GM23338 (cell line): ENCODE measurements around the gene BMPR1B. TPM values are rescaled to one million over a fixed set of nuclear protein-coding genes. Genes with fewer than 3 reads are reported as not detected.

Source experiments
- ATAC-seq: fragments of 200-7000 bp; cut with Tn5 transposase; 3 replicates; pipeline ENCODE4 v1.9.1; 2020
- DNase-seq: peaks from one replicate; pipeline ENCODE4 v3.0.0-alpha.2; 2015; ENCODE audit warnings: low spot score
- H2AFZ ChIP-seq: fragments of 200-600 bp; sonication (generic); 2 replicates; pipeline ENCODE4 v1.8.0; 2016; ENCODE audit warnings: antibody characterized with exemption, mild to moderate bottlenecking, moderate library complexity
- H3F3A ChIP-seq: fragments of 200-600 bp; sonication (generic); replicated peaks from 2 replicates; pipeline ENCODE4 v1.8.0; 2017; ENCODE audit warnings: antibody characterized with exemption, mixed run types, low read depth
- H3K27ac ChIP-seq: fragments of 200-600 bp; sonication (generic); 2 replicates; pipeline ENCODE4 v1.6.1; 2016; ENCODE audit warnings: low read depth
- H3K27me3 ChIP-seq: fragments of 200-600 bp; sonication (generic); 2 replicates; pipeline ENCODE4 v1.8.0; 2016; ENCODE audit warnings: mild to moderate bottlenecking, mixed run types, moderate library complexity; ENCODE audit not compliant: insufficient read depth
- H3K36me3 ChIP-seq: fragments of 200-600 bp; sonication (generic); 2 replicates; pipeline ENCODE4 v1.8.0; 2016; ENCODE audit warnings: mild to moderate bottlenecking; ENCODE audit not compliant: insufficient read depth
- H3K4me1 ChIP-seq: fragments of 200-600 bp; sonication (generic); 2 replicates; pipeline ENCODE4 v1.8.0; 2016; ENCODE audit warnings: mild to moderate bottlenecking, moderate library complexity; ENCODE audit not compliant: insufficient read depth
- H3K4me2 ChIP-seq: fragments of 200-600 bp; sonication (generic); 2 replicates; pipeline ENCODE4 v1.7.1; 2017; ENCODE audit warnings: mixed run types
- H3K4me3 ChIP-seq: fragments of 200-600 bp; sonication (generic); 2 replicates; pipeline ENCODE4 v1.6.1; 2016; ENCODE audit warnings: mixed run types
- H3K79me2 ChIP-seq: fragments of 200-600 bp; sonication (generic); replicated peaks from 2 replicates; pipeline ENCODE4 v1.8.0; 2017; ENCODE audit warnings: mild to moderate bottlenecking; ENCODE audit not compliant: insufficient read depth
- H3K9me2 ChIP-seq: fragments of 200-600 bp; sonication (generic); 2 replicates; pipeline ENCODE4 v1.8.0; 2017; ENCODE audit not compliant: insufficient read depth
- H4K20me1 ChIP-seq: fragments of 200-600 bp; sonication (generic); replicated peaks from 2 replicates; pipeline ENCODE4 v1.8.0; 2017; ENCODE audit warnings: mild to moderate bottlenecking; ENCODE audit not compliant: insufficient read depth
- H3K27ac Mint-ChIP-seq: 2 replicates; pipeline ENCODE4 v1.8.0; 2020; ENCODE audit warnings: inconsistent platforms, mild to moderate bottlenecking, moderate library complexity, mixed read lengths
- H3K27me3 Mint-ChIP-seq: 3 replicates; pipeline ENCODE4 v1.8.0; 2022; ENCODE audit warnings: low read depth, mild to moderate bottlenecking, moderate library complexity, mixed read lengths, inconsistent platforms; ENCODE audit not compliant: insufficient read depth, poor library complexity
- H3K36me3 Mint-ChIP-seq: 3 replicates; pipeline ENCODE4 v1.8.0; 2021; ENCODE audit warnings: low read depth, mild to moderate bottlenecking, inconsistent platforms, moderate library complexity, mixed read lengths
- H3K4me1 Mint-ChIP-seq: 3 replicates; pipeline ENCODE4 v1.8.0; 2020; ENCODE audit warnings: mild to moderate bottlenecking, inconsistent platforms, mixed read lengths
- H3K4me3 Mint-ChIP-seq: 3 replicates; pipeline ENCODE4 v1.8.0; 2021; ENCODE audit warnings: moderate library complexity, mild to moderate bottlenecking, inconsistent platforms, mixed read lengths
- H3K9me3 Mint-ChIP-seq: 3 replicates; pipeline ENCODE4 v1.8.0; 2020; ENCODE audit warnings: moderate library complexity, mild to moderate bottlenecking, inconsistent platforms, mixed read lengths
- ETS1 ChIP-seq: IDR thresholded peaks from 2 replicates; pipeline ENCODE4 v1.6.1; 2016; ENCODE audit warnings: antibody characterized with exemption
- EZH2 ChIP-seq: fragments of 200-600 bp; sonication (generic); IDR thresholded peaks from one replicate; pipeline ENCODE4 v1.8.0; 2017; ENCODE audit warnings: antibody characterized with exemption, mild to moderate bottlenecking, low read depth; ENCODE audit not compliant: unreplicated experiment
- EZH2phosphoT487 ChIP-seq: fragments of 200-600 bp; sonication (generic); IDR thresholded peaks from one replicate; pipeline ENCODE4 v1.8.1; 2018; ENCODE audit warnings: antibody characterized with exemption; ENCODE audit not compliant: unreplicated experiment
- JUNB ChIP-seq: IDR thresholded peaks from one replicate; pipeline ENCODE4 v1.6.1; 2016; ENCODE audit warnings: antibody characterized with exemption; ENCODE audit not compliant: unreplicated experiment
- REST ChIP-seq: IDR thresholded peaks from one replicate; pipeline ENCODE4 v1.6.1; 2018; ENCODE audit warnings: antibody characterized with exemption; ENCODE audit not compliant: unreplicated experiment
- ZNF114 ChIP-seq: fragments of 250-450 bp; sonication (Bioruptor Pico); IDR thresholded peaks from 2 replicates; pipeline ENCODE4 v1.5.0; 2020; ENCODE audit warnings: mild to moderate bottlenecking, moderate library complexity
- polyA plus RNA-seq: library from polyadenylated mRNA; unstranded; fragments of >200 nt; fragmentation: Nextera tagmentation; extraction: Ambion mirVana; gene quantifications from 2 replicates; pipeline ENCODE4 v1.2.1, GENCODE V29; 2016
- total RNA-seq: library from RNA; depleted of rRNA; stranded (reverse); fragments of >200 nt; shearing (Covaris generic); gene quantifications from 2 replicates; pipeline ENCODE4 v1.2.3, GENCODE V29; 2014

The BMPR1B gene
- total and polyA plus RNA-seq, 2 experiments from 2014 or later: 0.48 to 1.0 TPM

GRCh38 chr4:94871644-94872305, 114.0 kb downstream of the BMPR1B start:
- H3K9me2 ChIP-seq: no peaks in the 10 kb centered on the region
- no peaks in the 10 kb centered on the region for H3K36me3 ChIP-seq
- Mint-ChIP-seq H3K36me3 (no peaks in the 10 kb centered on the region), H3K4me3 (no peak overlapping the region), H3K9me3 (no peaks in the 10 kb centered on the region), H3K27me3 (peaks cover 2% of the 10 kb centered on the region), H3K4me1 (no peaks in the 10 kb centered on the region; the same call in 2 of the 3 replicates), H3K27ac (no peak overlapping the region)
- no peaks in the 10 kb centered on the region for H4K20me1 ChIP-seq
- no peak for ATAC-seq
- H2AFZ ChIP-seq: no peak overlapping the region
- H3K27me3 ChIP-seq: no peaks in the 10 kb centered on the region
- H3K27ac ChIP-seq: no peak overlapping the region
- H3K4me1 ChIP-seq: no peaks in the 10 kb centered on the region
- no peak for DNase-seq
- no peaks in the 10 kb centered on the region for H3F3A ChIP-seq
- H3K79me2 ChIP-seq: no peaks in the 10 kb centered on the region
- H3K4me2 ChIP-seq: no peak overlapping the region
- no peak for TF ChIP-seq ZNF114
- no peak for TF ChIP-seq EZH2
- TF ChIP-seq REST: no peak
- no peak for TF ChIP-seq JUNB
- no peak for TF ChIP-seq EZH2phosphoT487
- no peak overlapping the region for H3K4me3 ChIP-seq

GRCh38 chr4:94877973-94878372, 120.2 kb downstream of the BMPR1B start:
- DNase-seq: no peak
- H3K4me2 ChIP-seq: no peak overlapping the region
- no peaks in the 10 kb centered on the region for H3F3A ChIP-seq
- no peaks in the 10 kb centered on the region for H3K9me3 Mint-ChIP-seq
- H3K27ac ChIP-seq: no peak overlapping the region
- H3K36me3 Mint-ChIP-seq: no peaks in the 10 kb centered on the region
- H2AFZ ChIP-seq: no peak overlapping the region
- no peak overlapping the region for H3K27ac Mint-ChIP-seq
- no peaks in the 10 kb centered on the region for H3K9me2 ChIP-seq
- no peaks in the 10 kb centered on the region for H3K36me3 ChIP-seq
- TF ChIP-seq ETS1: no peak
- no peak overlapping the region for H3K4me3 ChIP-seq
- H3K27me3 Mint-ChIP-seq: no peaks in the 10 kb centered on the region
- no peaks in the 10 kb centered on the region for H3K4me1 ChIP-seq
- no peak for ATAC-seq
- no peaks in the 10 kb centered on the region for H4K20me1 ChIP-seq
- H3K4me3 Mint-ChIP-seq: no peak overlapping the region
- no peaks in the 10 kb centered on the region for H3K79me2 ChIP-seq
- H3K27me3 ChIP-seq: no peaks in the 10 kb centered on the region
- H3K4me1 Mint-ChIP-seq: no peaks in the 10 kb centered on the region
